Type B pancreatic cell (in vitro differentiated cells): Measurements from ENCODE around the gene OXER1. TPM values are rescaled to one million over a fixed set of nuclear protein-coding genes. Genes with fewer than 3 reads are reported as not detected.

Experiments
- DNase-seq: peaks from one replicate; pipeline ENCODE4 v3.0.0; 2021; ENCODE audit warnings: mixed read lengths; ENCODE audit not compliant: unreplicated experiment; ENCODE audit errors: extremely low spot score
- H3K27ac Mint-ChIP-seq: 2 replicates; pipeline ENCODE4 v1.8.0; 2021; ENCODE audit warnings: mild to moderate bottlenecking, mixed read lengths
- H3K27me3 Mint-ChIP-seq: 2 replicates; pipeline ENCODE4 v1.8.0; 2021; ENCODE audit warnings: mixed read lengths
- H3K36me3 Mint-ChIP-seq: 2 replicates; pipeline ENCODE4 v1.8.0; 2021; ENCODE audit warnings: mixed read lengths
- H3K4me1 Mint-ChIP-seq: one replicate; pipeline ENCODE4 v1.8.0; 2021; ENCODE audit warnings: mixed read lengths; ENCODE audit not compliant: unreplicated experiment
- H3K4me3 Mint-ChIP-seq: 2 replicates; pipeline ENCODE4 v1.8.0; 2021; ENCODE audit warnings: mild to moderate bottlenecking, mixed read lengths
- H3K9me3 Mint-ChIP-seq: 2 replicates; pipeline ENCODE4 v1.8.0; 2021; ENCODE audit warnings: mixed read lengths
- CTCF ChIP-seq: fragments of 200-600 bp; sonication (generic); conservative IDR thresholded peaks from 2 replicates; pipeline ENCODE4 v1.5.0; 2021; ENCODE audit warnings: antibody characterized with exemption, mild to moderate bottlenecking
- long read RNA-seq: library from polyadenylated mRNA; unstranded; transcript quantifications from one replicate; pipeline ENCODE4 v2.0.0, GENCODE V29; 2020
- total RNA-seq: library from RNA; stranded (reverse); gene quantifications from 2 replicates; pipeline ENCODE4 v1.2.1, GENCODE V29; 2021; ENCODE audit warnings: low replicate concordance

OXER1 gene, protein sequence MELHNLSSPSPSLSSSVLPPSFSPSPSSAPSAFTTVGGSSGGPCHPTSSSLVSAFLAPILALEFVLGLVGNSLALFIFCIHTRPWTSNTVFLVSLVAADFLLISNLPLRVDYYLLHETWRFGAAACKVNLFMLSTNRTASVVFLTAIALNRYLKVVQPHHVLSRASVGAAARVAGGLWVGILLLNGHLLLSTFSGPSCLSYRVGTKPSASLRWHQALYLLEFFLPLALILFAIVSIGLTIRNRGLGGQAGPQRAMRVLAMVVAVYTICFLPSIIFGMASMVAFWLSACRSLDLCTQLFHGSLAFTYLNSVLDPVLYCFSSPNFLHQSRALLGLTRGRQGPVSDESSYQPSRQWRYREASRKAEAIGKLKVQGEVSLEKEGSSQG
- total RNA-seq: 2.3 and 2.8 TPM in 2 replicates
- long read RNA-seq: 0 reads

DNA sequence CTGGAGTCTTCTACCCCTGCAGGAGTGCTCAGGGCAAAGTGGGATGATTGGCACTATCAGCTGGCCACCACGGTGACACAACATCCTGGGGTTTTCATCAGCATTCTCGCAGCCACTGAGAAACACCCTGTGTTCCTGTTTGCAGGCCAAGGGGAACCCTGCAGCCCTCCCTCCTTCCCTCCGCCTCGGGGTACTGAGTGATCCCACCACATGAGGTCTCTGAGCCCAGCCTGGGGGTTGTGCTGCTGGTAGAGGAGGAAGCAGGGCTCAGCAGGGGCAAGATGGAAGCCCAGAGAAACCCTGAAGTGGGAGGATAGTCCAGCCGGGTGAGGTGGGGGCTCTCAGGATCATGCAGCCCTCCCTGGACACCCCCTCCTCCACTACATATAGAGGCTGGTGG, at the start of gene OXER1:
Gene OXER1, minus strand, starts transcription at position 40 of the 400 bp plus-strand sequence. CDS start 73 bp downstream, outside the sequence.
- no peaks in the 10 kb centered on the region for H3K9me3 Mint-ChIP-seq
- H3K27me3 Mint-ChIP-seq: no peaks in the 10 kb centered on the region
- DNase-seq: no peak
- TF ChIP-seq CTCF: no peak
- H3K4me1 Mint-ChIP-seq: no peaks in the 10 kb centered on the region
- no peaks in the 10 kb centered on the region for H3K36me3 Mint-ChIP-seq
- no peak within 1 kb of the TSS for H3K4me3 Mint-ChIP-seq
- H3K27ac Mint-ChIP-seq: no peak within 1 kb of the TSS

DNA sequence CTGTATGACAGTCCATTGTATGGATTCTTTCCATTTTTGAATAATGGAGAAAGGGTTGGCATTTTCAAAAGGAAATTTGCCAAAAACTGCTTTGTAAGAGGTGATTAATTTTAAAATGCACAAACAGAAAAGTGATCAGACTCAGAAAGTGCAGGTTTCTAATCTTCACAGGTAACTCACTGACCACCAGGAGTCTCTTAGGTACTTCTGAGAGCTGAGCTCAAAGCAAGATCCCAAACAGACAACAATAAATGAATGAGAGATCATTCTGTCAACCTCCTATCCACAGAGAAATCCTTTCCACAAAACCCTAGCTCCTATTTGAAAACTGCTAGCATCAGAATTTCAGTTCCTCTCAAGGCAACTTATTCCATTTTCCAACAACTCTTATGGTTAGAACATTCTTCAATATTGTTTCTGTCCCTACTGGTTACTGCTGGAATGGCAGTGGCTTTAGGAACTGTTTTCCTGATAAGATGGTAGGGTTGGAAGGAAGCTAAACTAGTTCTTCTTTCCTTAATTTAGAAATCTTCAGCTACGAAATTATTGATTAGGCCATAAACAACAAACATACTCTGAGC, 49.1 kb upstream of the OXER1 start:
- no peak for DNase-seq
- H3K4me3 Mint-ChIP-seq: peak overlapping the region; percentile 77
- H3K4me1 Mint-ChIP-seq: peaks cover 21% of the 10 kb centered on the region
- TF ChIP-seq CTCF: peak; percentile 75
- peaks cover 7% of the 10 kb centered on the region for H3K36me3 Mint-ChIP-seq
- peaks cover 9% of the 10 kb centered on the region for H3K27me3 Mint-ChIP-seq
- H3K9me3 Mint-ChIP-seq: peaks cover 8% of the 10 kb centered on the region
- peak overlapping the region; percentile 66 for H3K27ac Mint-ChIP-seq

DNA sequence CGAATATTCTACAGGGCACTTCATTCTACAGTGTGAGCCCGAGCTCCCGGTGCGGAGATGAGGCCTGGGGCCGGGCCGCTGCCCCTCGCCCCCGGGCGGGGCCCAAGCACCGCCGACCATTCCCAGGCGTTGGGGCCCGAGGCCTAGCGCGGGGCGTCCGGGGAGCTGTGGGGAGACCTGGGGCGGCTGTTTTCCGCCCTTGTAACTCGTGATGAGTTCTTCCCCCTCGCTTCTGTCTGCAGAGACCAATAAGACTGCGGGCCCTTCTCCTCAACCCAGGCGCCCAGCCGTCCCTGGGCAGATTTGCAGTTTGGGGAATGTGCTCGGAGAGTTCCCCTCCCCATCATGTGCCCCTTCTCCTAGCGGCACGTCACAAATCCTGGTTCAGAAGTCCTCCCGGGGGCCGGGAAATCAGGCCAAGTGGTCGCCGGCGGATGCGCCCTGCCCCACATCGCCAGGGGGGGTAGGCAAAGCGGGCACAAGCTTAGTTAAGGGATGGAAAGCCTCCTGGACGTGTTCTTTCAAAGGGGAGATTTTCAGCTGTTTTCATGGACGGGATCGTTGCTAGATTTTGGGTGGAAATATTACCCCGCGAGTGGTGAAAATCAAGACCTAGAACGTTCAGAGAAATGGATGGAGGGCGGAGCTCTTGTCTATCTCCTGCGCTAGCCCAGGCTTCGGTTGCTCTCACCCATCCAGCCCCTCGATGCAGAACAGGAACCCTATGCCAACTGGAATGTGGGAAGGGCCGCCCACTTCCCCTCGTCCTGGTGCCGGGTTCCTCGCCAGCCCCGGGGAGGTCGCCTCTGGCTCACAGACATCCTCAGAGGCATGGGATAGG, 47.3 kb upstream of the OXER1 start:
- no peak for TF ChIP-seq CTCF
- no peak for DNase-seq
- Mint-ChIP-seq H3K27me3 (peaks cover 9% of the 10 kb centered on the region), H3K27ac (peak overlapping the region; percentile 99), H3K36me3 (peaks cover 7% of the 10 kb centered on the region), H3K9me3 (peaks cover 8% of the 10 kb centered on the region), H3K4me1 (peaks cover 22% of the 10 kb centered on the region), H3K4me3 (peak overlapping the region; percentile 97)

GRCh38 chr2:42810121-42810970, 46.4 kb upstream of the OXER1 start:
- H3K36me3 Mint-ChIP-seq: peaks cover 7% of the 10 kb centered on the region
- peak overlapping the region; percentile 99 for H3K27ac Mint-ChIP-seq
- peak overlapping the region; percentile 97 for H3K4me3 Mint-ChIP-seq
- TF ChIP-seq CTCF: no peak
- peak; percentile 98 for DNase-seq
- H3K9me3 Mint-ChIP-seq: peaks cover 8% of the 10 kb centered on the region
- peaks cover 9% of the 10 kb centered on the region for H3K27me3 Mint-ChIP-seq
- peaks cover 22% of the 10 kb centered on the region for H3K4me1 Mint-ChIP-seq

GRCh38 chr2:42809819-42810120, 45.8 kb upstream of the OXER1 start:
- H3K4me3 Mint-ChIP-seq: peak overlapping the region; percentile 85
- H3K9me3 Mint-ChIP-seq: peaks cover 8% of the 10 kb centered on the region
- peak; percentile 87 for DNase-seq
- H3K4me1 Mint-ChIP-seq: peaks cover 22% of the 10 kb centered on the region
- peak; percentile 68 for TF ChIP-seq CTCF
- H3K27ac Mint-ChIP-seq: peak overlapping the region; percentile 88
- H3K36me3 Mint-ChIP-seq: peaks cover 7% of the 10 kb centered on the region
- peaks cover 9% of the 10 kb centered on the region for H3K27me3 Mint-ChIP-seq
